Brain microvascular endothelial cell (primary cell): Measurements from ENCODE around the gene NR3C1.
A peak's percentile ranks its signal among the peaks of the same experiment; 100 is the strongest.

ENCODE experiments used
- DNase-seq: peaks from one replicate; pipeline ENCODE4 v3.0.0-alpha.2; 2020
- H3K27ac ChIP-seq: fragments of 250-450 bp; sonication (Bioruptor Pico); 2 replicates; pipeline ENCODE4 v1.5.1; 2020; ENCODE audit warnings: mild to moderate bottlenecking, moderate library complexity
- H3K27me3 ChIP-seq: fragments of 250-450 bp; sonication (Bioruptor Pico); replicated peaks from 2 replicates; pipeline ENCODE4 v1.5.1; 2020; ENCODE audit warnings: mild to moderate bottlenecking
- H3K36me3 ChIP-seq: fragments of 250-450 bp; sonication (Bioruptor Pico); replicated peaks from 2 replicates; pipeline ENCODE4 v1.5.1; 2020; ENCODE audit warnings: mild to moderate bottlenecking
- H3K4me3 ChIP-seq: 2 replicates; pipeline ENCODE4 v1.5.1; 2011; ENCODE audit warnings: low read depth, mild to moderate bottlenecking, control low read depth, low read length, moderate library complexity
- CTCF ChIP-seq: IDR thresholded peaks from 2 replicates; pipeline ENCODE4 v1.5.1; 2011; ENCODE audit warnings: low read depth, mild to moderate bottlenecking, moderate library complexity, low read length, control low read depth, inconsistent platforms; ENCODE audit errors: missing control alignments
- in situ Hi-C: cut with HindIII; loops from 2 replicates; pipeline ENCODE4 v1.10.0; 2017; ENCODE audit warnings: low sequenced_read_pairs, low pct_ligation_motif_present

Gene NR3C1

DNA sequence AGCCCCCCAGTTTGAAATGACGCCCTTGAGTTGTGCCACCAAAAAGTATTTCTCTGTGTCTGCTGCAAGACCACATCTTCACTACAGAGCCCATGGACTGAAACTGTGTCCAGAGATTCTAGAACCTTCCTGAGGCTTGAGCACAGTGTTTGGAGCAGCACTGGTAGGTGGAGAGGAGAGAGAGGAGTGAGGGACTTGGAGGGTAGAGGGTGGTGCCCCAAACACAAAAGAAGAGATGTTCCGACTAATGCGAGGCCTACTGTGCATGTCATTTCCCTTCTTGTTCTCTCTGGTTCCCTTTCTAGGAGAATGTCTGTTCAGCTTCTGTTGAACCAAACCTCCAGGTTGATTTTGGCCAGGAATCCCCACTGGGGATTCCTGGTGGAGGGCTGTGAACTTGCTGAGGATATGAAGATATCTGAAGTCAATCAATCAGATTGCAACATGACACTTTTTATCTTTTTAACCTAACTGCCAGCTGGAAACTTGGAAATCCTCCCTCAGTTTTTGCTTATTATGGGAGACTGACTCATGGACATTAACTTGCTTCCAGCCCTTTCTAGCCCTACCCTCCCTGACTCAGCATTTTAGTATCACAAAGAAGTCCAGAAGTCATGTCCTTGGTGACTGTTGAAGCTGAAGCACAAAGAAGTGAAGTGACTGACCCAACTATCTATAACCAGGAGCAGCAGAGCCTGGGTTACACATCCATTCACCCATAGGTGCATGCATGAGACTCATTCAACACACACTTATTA is 154.5 kb downstream of the NR3C1 start:
- TF ChIP-seq CTCF: no peak
- no peaks in the 10 kb centered on the region for H3K36me3 ChIP-seq
- H3K27ac ChIP-seq: no peak overlapping the region
- H3K27me3 ChIP-seq: no peaks in the 10 kb centered on the region
- in situ Hi-C loops: no loop called here
- peak; percentile 62 for DNase-seq
- no peak overlapping the region for H3K4me3 ChIP-seq

DNA sequence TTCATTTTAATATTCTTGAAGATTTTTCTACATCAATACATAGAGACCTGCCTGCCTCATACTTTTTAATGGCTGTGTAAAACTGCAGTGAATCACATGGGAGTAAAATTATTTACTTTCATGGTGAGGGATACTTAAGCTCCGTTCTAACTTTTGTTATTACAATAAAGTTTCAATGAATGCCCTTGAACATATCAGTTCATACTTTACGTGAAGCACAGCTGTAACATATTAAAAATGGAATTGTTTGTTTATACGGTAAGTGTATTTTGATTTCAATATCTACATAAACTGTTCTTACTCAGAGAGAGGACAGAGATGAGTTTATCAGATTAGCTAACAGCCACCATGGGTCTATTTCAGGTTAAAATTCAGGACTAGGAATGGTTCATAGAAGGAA is 155.1 kb downstream of the NR3C1 start:
- no peaks in the 10 kb centered on the region for H3K36me3 ChIP-seq
- no peak overlapping the region for H3K27ac ChIP-seq
- TF ChIP-seq CTCF: no peak
- H3K4me3 ChIP-seq: no peak overlapping the region
- in situ Hi-C loops: no loop called here
- no peak for DNase-seq
- H3K27me3 ChIP-seq: no peaks in the 10 kb centered on the region

- in situ Hi-C loops: no loop called here
- no peak for TF ChIP-seq CTCF
- H3K27me3 ChIP-seq: no peaks in the 10 kb centered on the region
Observed at GRCh38 chr5:143247134-143247815, 156.2 kb downstream of the NR3C1 start.

GRCh38 chr5:143245929-143246561 is 157.4 kb downstream of the NR3C1 start:
- in situ Hi-C loops: no loop called here
- H3K36me3 ChIP-seq: no peaks in the 10 kb centered on the region
- DNase-seq: peak; percentile 96
- H3K27ac ChIP-seq: peak overlapping the region; percentile 94
- no peak overlapping the region for H3K4me3 ChIP-seq
- no peak for TF ChIP-seq CTCF
- H3K27me3 ChIP-seq: no peaks in the 10 kb centered on the region

More at GRCh38 chr5:143247134-143247815, 156.2 kb downstream of the NR3C1 start:
- DNase-seq: no peak
- no peaks in the 10 kb centered on the region for H3K36me3 ChIP-seq
- H3K27ac ChIP-seq: no peak overlapping the region
- no peak overlapping the region for H3K4me3 ChIP-seq

DNA sequence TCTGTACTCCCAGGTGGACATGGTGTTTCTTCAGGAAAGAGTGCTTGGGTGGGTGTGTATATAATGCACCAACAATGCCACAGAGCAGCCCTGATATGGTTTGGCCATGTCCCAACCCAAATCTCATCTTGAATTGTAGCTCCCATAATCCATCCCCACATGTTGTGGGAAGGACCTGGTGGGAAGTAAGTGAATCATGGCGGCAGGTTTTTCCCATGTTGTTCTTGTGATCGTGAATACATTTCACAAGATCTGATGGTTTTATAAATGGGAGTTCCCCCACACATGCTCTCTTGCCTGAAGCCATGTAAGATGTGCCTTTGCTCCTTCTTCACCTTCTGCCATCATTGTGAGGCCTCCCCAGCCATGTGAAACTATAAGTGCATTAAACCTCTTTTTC is 158.5 kb downstream of the NR3C1 start:
- Histone ChIP-seq H3K36me3 (no peaks in the 10 kb centered on the region), H3K27ac (peak overlapping the region; percentile 94)

More for the DNA sequence above, 158.5 kb downstream of the NR3C1 start:
- no peak overlapping the region for H3K4me3 ChIP-seq
- in situ Hi-C loops: no loop called here
- TF ChIP-seq CTCF: no peak
- peak; percentile 36 for DNase-seq
- no peaks in the 10 kb centered on the region for H3K27me3 ChIP-seq
